HG03103 (cell line): ENCODE data around the gene ADAMTS9.
A peak's percentile ranks its signal among the peaks of the same experiment; 100 is the strongest.

Experiments used
- ATAC-seq: cut with Tn5 transposase; IDR thresholded peaks from one replicate; pipeline ENCODE4 v1.9.1; 2021; ENCODE audit warnings: low read depth; ENCODE audit not compliant: unreplicated experiment

The ADAMTS9 gene

DNA sequence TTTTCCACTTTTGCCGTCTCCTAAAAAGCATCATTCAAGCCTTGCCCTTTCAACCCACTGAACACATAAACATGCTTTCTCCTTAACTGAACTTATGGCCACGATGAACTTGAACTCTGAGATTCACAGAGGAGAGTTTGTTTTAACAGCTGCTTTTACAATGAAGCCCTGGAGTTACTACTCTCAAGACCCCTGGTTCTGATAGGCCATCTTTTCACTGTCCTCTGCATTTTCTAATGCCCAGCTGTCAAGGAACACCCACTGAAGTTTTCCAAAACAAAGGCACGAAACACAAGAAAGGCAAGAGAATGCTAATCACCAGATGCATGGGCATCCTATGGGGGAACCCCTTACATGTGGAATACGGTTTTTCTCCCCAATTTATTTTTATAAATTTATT is 100.8 kb downstream of the ADAMTS9 start:
- no peak for ATAC-seq

DNA sequence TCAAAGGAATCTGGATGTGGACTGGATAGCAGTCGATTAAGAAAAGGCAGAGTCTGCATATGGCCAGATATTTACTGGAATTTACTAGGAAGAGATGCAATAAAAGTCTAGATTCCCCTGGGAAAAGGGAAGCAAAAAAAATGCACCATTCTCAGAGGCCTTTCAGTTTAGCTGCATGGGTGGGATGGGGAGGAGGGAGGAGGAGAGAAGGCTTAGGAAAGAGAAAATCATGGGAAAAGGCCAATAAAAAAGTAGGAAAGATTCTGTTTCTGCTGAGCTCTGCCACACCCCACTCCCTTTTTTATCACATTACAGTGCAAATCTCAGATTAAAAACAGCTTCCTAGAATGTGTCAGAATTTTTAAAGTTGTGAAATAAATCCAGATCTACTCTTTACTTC is 103.6 kb downstream of the ADAMTS9 start:
- ATAC-seq: no peak

DNA sequence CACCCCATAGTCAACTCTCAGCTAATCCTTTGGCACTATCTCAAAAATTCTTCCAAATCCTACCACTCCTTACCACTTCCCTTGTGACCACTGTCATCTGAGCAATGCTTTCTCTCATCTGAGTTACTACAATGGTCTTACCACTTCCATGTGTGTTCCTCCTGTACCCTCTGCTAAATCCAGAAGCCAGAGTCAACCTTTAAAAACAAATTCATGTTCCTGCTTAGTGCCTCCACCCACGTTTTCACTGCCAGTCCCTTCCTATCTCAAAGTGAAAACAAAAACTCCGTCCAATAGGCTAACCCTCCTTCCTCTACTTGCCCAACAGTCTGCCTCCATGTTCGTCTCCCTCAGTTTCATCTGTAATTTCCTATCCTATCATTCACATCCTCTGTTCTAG is 109.0 kb downstream of the ADAMTS9 start:
- no peak for ATAC-seq

DNA sequence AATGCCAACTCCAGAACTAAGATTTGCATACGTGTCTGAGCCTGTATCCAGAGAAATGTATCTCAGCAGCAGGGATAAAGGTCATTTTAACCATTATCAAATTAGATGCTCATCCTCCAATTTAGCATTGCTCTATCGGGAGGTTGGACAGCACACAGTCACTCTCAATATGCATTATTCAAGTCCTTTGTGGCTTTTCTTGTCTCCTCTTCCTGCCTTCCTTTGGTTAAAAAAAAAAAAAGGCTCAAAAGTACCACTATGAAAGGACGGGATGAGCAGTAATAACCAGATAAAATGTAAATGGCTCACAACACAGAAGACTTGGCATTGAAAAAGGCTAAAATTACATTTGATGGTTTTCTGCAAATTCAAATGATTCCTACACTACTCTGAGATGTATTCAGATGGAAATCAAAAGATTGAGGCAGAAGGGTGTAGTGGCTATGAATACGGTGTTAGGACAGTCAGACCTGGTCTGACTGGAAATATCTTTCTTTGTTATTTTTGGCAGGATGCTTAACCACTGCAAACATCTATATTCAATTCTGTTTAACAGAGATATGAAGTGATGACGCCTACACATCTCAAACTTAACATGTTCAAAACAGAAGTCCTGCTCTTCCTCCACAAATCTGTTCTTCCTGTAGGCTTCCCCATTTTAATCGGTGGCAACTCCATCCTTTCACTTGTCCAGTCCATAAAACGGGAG is 109.6 kb downstream of the ADAMTS9 start:
- ATAC-seq: no peak

DNA sequence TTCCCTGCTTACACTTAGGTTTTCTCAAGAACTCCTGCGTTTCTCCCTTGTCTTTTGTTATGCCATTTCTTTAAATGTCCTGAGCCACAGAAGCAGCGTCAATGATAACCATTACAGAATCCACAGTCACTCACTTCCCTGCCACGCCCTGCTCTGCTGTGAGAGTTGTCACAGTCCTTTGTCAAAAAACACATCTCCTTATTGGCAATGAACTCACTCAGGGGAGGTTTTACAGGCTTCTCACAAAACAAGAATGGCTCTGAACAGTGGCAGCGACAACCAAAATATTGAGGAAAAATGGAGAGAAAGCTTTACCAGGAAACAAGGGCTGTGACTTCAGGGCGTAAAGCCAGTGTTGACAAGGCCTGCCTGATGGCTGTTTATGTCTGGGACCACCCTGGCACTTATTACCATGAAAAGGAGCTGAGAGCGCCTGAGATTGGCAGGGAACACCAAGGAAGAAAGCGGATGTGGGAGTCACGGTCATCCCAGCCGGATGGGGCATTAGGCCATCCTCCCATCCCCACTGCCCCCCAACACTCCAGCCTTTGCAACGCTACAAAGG is 111.5 kb downstream of the ADAMTS9 start:
- ATAC-seq: no peak

DNA sequence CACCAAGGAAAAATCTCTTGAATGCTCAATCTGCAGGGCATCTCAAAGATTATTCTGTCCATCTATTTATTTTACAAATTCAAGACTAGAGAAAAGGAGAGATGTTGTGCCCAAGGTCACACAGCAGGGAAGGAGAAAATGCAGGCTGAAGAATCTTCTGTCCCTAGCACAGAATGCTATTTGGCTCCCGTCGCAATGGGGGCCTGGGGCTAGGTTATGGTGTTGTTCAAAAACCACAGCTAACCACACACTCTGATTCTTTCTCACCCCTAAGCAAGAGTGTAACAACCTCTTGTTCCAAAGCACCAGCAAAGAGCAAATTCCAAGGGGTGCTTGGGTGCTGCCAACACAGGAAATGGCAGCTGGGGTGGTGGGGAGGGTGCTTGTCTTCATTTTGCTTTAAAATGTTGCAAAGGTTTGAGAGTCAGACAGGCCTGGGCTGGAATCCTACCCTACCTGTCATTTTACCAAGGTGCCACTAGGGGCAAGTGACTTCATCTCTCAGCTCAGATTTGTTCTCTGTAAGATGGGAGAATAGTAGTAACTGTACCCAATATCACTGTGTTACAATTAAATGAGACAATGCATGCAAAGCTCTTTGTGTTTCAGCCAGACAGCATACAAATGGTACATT is 112.5 kb downstream of the ADAMTS9 start:
- ATAC-seq: peak; percentile 92

DNA sequence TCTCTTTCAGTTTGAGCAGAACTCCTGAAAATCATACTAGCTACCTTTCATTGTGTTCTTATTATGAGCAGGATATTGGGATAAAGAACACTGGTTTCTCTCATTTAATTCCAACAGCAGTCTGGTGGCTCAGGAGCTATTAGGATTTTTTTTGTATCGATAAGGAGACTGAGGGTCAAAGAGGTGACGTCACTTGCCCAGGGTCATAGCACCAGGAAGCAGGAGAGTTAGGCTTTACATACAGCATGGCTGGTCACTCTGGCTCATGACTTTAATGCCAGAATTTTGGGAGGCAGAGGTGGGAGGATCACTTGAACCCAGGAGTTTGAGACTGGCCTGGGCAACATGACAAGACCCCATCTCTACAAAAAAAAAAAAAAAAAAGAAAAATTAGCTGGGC is 113.6 kb downstream of the ADAMTS9 start:
- no peak for ATAC-seq

DNA sequence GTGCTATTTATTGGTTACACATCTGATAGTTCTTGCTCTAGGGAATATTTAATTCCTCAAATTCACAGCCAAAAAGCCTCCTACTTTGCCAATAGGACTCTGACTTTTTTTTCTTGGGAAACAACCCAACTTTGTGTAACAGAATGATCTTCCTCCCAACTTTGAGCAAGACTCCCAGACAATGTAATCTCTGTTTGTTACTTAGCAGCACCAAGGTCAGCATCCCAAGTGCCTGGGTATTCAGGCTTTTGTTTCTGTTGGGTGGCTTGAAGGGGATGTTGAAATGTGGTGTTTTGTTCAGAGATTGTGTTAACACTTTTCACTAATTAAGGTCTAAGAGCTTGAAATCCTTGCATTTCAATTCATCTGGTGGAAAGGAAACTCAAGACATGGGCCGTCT is 115.8 kb downstream of the ADAMTS9 start:
- ATAC-seq: no peak

DNA sequence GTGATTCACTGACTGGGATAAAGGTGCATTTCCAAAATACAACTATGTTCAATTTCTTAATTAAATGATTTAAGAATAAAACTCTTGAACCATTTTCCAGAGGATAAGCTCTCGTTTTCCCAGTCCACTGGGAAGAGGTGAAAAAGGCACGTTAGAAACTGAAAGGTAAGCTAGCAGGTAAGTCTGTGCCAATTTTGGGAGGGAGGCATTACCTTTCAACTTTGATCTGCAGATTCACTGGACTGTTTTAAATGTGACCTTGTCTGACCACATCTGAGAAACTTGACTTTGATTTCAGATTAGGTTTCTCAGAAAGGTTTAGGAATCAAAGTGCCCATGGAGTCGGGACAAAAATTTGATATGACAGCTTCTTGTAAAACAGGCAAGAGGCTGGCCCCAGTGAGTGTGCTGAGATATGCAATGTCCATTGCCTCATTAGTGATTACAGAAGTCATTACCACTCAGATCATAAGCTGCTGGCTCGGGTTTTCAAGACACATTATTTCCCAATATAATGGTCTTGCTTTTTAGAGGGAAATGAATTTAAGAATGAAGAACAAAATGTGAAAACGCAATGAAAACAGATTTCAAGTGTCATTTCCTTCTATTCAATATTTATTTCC is 118.8 kb downstream of the ADAMTS9 start:
- ATAC-seq: no peak

DNA sequence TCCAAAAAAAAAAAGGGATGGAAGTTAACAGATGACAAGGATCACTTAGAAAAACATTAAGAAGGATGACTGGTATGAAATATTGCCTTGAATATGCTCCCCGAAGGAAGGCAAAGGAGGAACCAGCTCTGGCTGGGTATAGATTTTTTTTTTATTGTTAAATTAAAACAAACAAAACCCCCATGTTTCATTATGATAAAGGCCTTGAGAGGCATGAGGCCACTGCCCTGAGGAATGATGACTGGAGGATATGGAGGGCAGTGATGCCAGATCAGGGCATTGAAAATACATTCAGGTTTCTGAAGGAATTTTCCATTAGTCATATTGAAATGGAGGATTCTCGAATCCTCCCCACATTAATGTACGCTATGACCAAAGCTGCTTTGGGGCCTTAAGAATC is 120.9 kb downstream of the ADAMTS9 start:
- ATAC-seq: no peak

DNA sequence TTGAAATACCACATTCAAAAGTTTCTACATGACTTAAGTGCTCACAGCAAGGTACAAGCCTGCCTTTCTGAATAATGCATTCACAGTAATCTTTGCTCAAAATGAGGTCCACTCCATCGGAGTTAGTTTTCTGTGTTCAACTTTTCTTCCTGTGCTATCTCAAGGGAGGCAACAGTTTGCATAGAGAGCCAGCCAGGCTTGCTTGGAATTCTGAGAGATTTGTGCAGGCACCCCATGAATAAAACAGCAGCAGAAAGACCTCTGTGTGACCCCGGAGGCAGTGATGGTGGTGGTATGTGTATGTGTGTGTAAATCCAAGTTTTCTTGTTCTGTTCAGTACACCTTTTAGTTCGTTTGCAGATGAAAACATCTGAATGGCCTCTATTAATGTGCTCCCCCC is 124.0 kb downstream of the ADAMTS9 start:
- ATAC-seq: no peak

DNA sequence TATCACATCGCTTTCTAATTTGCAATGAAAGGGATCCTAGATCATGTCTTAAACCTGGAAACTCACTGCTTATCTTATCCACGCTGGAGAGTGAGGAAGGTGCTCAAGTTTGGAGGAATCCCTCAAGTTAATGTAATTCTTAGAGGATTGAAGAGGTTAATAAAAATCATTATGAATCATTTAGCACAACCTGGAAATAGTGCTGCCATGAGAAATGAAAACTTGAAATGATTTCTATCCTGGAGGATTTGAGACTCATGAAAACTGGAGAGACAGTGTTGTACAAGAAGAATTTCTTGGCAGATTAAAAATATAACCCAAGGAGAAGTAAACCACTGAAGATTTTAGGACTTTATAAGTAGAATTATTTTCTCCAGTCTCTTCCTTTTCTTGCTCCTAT is 125.9 kb downstream of the ADAMTS9 start:
- ATAC-seq: no peak

DNA sequence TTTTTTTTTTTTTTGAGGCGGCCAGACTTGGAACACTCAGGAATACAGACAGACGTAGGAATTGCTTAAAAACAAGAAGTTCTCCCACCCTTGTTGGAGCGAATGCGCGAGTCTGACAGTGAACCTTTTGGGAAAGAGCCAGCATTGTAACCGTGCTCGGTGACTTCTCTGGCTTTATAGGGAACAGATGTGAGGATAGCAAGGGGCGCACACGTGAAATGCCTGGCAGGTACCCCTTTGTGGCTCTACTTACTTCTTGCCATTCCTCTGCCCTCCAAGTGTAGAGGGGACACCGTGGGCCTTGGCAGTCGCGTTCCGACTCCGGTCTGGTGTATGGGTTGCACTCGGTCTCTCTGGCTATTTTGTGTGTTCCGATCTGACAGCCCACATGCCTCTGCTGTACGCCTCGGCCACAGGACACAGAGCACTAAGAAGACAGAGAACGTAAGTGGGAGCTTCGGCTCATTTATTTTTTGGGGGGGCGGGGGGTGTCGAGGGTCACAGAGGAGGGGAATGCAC is 126.4 kb downstream of the ADAMTS9 start:
- no peak for ATAC-seq

DNA sequence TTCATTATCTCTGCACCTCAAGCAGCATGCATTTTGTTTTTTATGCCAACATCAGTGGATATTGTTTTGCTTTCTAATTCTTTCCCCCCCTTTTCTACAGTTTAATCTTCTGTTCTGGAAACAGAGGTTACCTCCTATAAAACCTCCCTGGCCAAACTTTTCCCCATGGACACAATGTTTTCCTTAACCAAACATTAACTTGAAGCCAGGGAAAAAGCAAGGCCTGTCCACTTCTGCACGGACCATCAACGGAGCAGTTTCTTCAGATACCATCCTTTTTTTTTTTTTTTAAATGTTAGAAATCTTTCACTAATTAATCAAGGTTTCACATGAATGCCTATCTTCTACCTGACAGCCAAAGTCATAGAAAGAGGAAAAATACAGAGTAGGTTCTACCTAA is 127.0 kb downstream of the ADAMTS9 start:
- ATAC-seq: no peak

DNA sequence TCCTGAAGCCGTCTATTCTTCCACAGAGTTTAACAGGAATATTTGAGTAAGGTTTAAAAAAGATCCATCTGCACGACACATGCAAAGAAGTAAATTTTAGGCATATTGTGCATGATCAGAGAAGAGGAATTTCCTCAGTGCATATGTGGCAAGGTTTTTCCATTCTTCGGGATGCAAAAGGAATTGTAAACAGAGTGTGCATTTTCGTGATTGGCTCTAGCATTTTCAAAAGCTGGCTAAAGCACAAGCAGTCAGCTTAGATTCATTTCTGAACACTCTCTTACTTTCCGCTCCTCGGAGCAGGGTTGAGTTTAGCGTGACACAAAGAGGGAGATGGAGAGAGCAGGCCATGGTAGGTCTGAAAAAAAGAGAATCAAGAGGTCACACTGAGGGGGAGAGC is 128.2 kb downstream of the ADAMTS9 start:
- ATAC-seq: no peak

DNA sequence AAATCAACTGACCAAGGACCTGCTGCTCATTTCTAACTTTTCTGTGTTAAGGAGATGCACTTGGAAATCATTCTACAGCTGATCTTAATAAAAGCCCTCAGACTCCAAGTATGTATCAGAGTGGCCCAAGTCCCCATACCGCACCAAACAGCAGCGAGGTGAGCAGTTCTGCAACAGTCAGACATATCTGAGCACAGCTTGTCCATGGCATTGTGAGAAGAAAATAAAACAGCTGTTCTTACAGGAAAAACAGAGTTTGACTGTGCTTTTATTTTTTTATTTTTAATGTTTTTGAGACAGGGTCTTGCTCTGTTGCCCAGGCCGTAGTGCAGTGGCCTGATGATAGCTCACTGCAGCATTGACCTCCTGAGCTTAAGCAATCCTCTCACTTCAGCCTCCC is 131.8 kb downstream of the ADAMTS9 start:
- ATAC-seq: no peak

DNA sequence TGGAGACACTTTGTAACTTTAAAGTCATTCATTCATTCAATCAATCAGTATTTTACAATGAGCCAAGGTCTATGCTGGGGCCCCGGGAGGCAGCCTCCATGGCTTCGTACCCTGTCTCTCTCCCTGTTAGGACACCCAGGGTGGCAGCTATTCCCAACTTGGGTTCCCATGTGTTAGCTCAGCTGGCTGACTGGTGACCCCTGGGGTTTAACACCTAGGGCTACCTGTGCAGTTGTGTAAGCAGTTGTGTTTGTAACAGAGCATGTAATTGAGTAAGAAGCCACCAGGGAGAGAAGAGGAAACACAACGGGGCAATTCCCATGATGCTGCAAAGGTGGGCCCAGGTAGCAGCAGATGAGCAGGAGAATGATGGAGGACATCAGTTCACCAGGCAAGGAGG is 132.4 kb downstream of the ADAMTS9 start:
- no peak for ATAC-seq

DNA sequence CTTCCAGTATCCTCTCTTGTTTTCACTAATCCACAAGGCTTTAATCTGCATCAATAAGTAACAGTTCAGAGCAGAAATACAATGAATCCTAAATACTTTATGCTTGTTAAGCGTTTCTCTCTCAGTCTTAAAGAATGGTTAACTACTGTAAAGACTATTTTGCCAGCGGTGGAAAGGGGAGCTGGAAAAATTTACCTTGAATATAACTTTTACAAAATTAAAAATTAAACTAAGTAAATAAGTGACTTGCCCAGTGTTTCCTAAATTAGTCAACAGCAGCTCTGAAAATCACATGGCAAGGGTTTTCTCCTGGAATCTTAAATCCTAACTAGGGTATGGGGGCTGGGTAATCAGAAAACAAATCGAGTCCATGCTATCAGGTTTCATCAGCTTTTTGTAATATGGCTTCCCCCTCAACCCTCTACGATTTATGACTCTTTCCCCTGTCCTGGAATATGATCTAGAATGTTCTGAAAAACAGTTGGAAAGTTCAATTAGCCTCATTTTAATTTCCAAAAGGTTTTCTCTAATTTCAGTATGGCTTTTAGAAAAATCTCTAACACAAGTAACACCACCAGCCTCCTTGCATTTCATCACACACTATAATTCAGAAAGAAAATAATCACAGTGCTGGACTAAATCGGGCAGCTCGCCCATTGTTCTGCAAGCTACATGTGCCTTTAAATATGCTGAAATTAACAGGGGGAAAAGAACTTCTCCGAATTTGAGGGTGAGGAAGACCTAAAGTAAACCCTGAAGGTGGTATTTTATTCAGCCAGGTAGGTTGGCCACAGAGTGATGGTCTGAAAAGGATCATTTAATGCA is 133.5 kb downstream of the ADAMTS9 start:
- no peak for ATAC-seq

DNA sequence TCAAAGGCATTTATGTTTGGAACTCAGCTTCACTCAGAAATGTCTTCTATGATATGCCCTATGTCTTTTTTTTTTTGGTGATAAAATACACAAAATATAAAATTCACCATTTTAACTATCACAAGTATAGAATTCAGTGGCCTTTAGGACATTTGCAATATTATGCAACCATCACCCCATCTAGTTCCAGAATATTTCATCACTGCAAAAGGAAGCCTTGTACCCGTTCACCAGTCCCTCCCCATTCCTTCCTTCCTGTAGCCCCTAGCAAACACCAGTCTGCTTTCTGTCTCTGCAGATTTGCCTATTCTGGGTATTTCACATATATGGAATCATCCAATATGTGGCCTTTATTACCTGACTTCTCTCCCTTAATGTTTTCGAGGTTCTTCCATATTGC is 134.8 kb downstream of the ADAMTS9 start:
- no peak for ATAC-seq

DNA sequence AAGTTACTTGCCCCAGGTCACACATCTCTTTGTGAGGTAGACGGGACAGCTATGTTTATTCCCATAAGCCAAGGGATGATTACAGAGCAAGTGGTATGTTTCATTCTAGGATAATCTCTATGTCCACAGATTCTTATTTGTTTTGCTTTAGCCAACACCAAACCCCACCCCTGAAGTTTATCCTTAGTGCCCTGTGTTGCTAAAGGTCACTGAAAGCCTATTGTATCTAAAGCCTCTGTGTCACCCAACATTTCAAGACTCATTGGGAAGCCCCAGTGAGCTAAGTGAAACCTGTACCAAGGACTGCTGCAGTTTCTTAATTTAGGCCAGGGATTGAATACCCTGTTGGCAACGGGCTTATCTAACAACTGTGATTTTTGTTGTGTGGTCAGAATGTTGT is 135.6 kb downstream of the ADAMTS9 start:
- ATAC-seq: no peak

DNA sequence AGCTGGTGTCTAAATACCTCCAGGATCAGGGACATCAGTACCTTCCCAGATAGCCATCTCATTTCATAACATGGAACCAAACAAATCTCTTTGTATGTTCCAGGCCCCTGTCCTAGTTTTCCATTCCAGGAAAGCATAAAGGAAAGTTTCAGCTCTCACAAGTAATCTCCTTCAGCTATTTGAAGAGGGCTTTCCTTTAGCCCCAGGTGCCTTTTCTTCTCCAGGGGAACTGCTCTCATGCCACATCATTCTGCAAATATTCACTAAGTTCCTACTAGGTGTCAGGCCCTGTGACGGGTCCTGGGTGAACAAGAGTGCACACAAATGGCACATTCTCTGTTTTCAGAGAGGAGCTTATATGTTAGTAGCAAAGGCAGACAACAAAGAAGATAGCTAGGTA is 136.1 kb downstream of the ADAMTS9 start:
- ATAC-seq: no peak
